GM12878 (cell line): ENCODE data around the gene SCYL1. TPM values are rescaled to one million over a fixed set of nuclear protein-coding genes. Genes with fewer than 3 reads are reported as not detected.

ENCODE experiments used
- ATAC-seq: fragments of 200-7000 bp; cut with Tn5 transposase; 3 replicates; pipeline ENCODE4 v1.9.1; 2020; ENCODE audit warnings: mild to moderate bottlenecking, moderate library complexity
- BruUV-seq: library from RNA; stranded (reverse); fragments of 400-500 nt; replicated peaks from 2 replicates; lab custom pipeline; 2021; lab: Mats Ljungman, UMichigan
- CTCF ChIA-PET: fragments of 300-600 bp; sonication (Branson Sonifier 250); formaldehyde crosslinking; extraction: SDS; loops from one replicate; lab custom pipeline; 2021; ENCODE audit warnings: inconsistent platforms; lab: Yijun Ruan, JAX
- POLR2A ChIA-PET: fragments of 350-600 bp; formaldehyde crosslinking; extraction: SDS; loops from one replicate; lab custom pipeline; 2021; ENCODE audit warnings: inconsistent platforms; lab: Charles Lee
- RAD21 ChIA-PET: fragments of 300-600 bp; sonication (Branson Sonifier 250); formaldehyde crosslinking; loops from one replicate; lab custom pipeline; 2023; ENCODE audit warnings: antibody characterized with exemption; ENCODE audit not compliant: unreplicated experiment; lab: Charles Lee
- SMC1A ChIA-PET: fragments of 300-600 bp; sonication (Branson Sonifier 250); formaldehyde crosslinking; loops from one replicate; lab custom pipeline; 2023; ENCODE audit not compliant: unreplicated experiment, uncharacterized antibody; lab: Charles Lee
- DNase-seq: peaks from one replicate; pipeline ENCODE4 v3.0.0-alpha.2; 2011; ENCODE audit warnings: low read depth, low spot score
- FAIRE-seq: peaks from 3 replicates; lab custom pipeline; 2011; peaks lifted over from hg19 to GRCh38; lab: Jason Lieb, UNC
- H2AFZ ChIP-seq: 2 replicates; pipeline ENCODE4 v1.6.0; 2011; ENCODE audit warnings: low read depth, low read length, control low read depth; ENCODE audit not compliant: control insufficient read depth
- H3K27ac ChIP-seq: 2 replicates; pipeline ENCODE4 v1.5.1; 2011; ENCODE audit warnings: control low read depth; ENCODE audit not compliant: control insufficient read depth, insufficient read depth
- H3K27me3 ChIP-seq, 2 experiments: replicated peaks in 1 of 2; 2 replicates each; pipeline versions ENCODE4 v1.6.0 to v1.6.1; 2011; ENCODE audit warnings: low read length in 1 of 2; ENCODE audit not compliant: control insufficient read depth in 2 of 2, insufficient read depth in 2 of 2
- H3K36me3 ChIP-seq, 2 experiments: 2 replicates each; pipeline ENCODE4 v1.5.1; 2011; ENCODE audit warnings: low read length in 1 of 2; ENCODE audit not compliant: control insufficient read depth in 2 of 2, insufficient read depth in 2 of 2
- H3K4me1 ChIP-seq: 2 replicates; pipeline ENCODE4 v1.6.1; 2011; ENCODE audit warnings: mild to moderate bottlenecking, low read length, moderate library complexity, mixed read lengths; ENCODE audit not compliant: control insufficient read depth, insufficient read depth
- H3K4me2 ChIP-seq: 2 replicates; pipeline ENCODE4 v1.6.0; 2011; ENCODE audit warnings: control low read depth; ENCODE audit not compliant: control insufficient read depth, insufficient read depth
- H3K4me3 ChIP-seq: fragments of 200-600 bp; sonication (generic); 2 replicates; pipeline ENCODE4 v1.5.1; 2016
- H3K79me2 ChIP-seq: 2 replicates; pipeline ENCODE4 v1.6.0; 2011; ENCODE audit warnings: low read length; ENCODE audit not compliant: control insufficient read depth, insufficient read depth
- H3K9ac ChIP-seq: 2 replicates; pipeline ENCODE4 v1.8.0; 2011; ENCODE audit warnings: low read length, control low read depth, mixed read lengths; ENCODE audit not compliant: control insufficient read depth, insufficient read depth
- H3K9me3 ChIP-seq: replicated peaks from 3 replicates; pipeline ENCODE4 v1.5.1; 2011; ENCODE audit warnings: mild to moderate bottlenecking, low read length; ENCODE audit not compliant: control insufficient read depth, insufficient read depth
- H4K20me1 ChIP-seq: 2 replicates; pipeline ENCODE4 v1.6.0; 2011; ENCODE audit not compliant: control insufficient read depth, insufficient read depth
- BCLAF1 ChIP-seq: fragments of 450-650 bp; IDR thresholded peaks from 2 replicates; pipeline ENCODE4 v1.6.1; 2017; ENCODE audit warnings: antibody characterized with exemption, mild to moderate bottlenecking, moderate library complexity
- CEBPB ChIP-seq, 2 experiments: fragments of 150-350 bp in 1 of 2; IDR thresholded peaks; 2 replicates each; pipeline ENCODE4 v1.6.1; 2012 to 2014; ENCODE audit warnings: low read depth in 2 of 2, low read length in 2 of 2, borderline replicate concordance in 1 of 2, inconsistent platforms in 1 of 2
- EGR1 ChIP-seq, 2 experiments: IDR thresholded peaks; 1 replicate in 1 of 2; 2 replicates in 1 of 2; pipeline ENCODE4 v1.6.1; 2011 to 2012; ENCODE audit warnings: low read depth in 2 of 2, low read length in 2 of 2, borderline replicate concordance in 1 of 2, mild to moderate bottlenecking in 1 of 2, moderate library complexity in 1 of 2
- ETV6 ChIP-seq, 2 experiments: fragments of 450-650 bp in 1 of 2; IDR thresholded peaks in 1 of 2; conservative IDR thresholded peaks in 1 of 2; 2 replicates each; pipeline ENCODE4 v1.6.1; 2014; ENCODE audit warnings: antibody characterized with exemption in 1 of 2, borderline replicate concordance in 1 of 2, low read depth in 1 of 2, mild to moderate bottlenecking in 1 of 2, moderate library complexity in 1 of 2
- EZH2 ChIP-seq: IDR thresholded peaks from 2 replicates; pipeline ENCODE4 v1.6.1; 2012; ENCODE audit warnings: low read depth, mild to moderate bottlenecking, control low read depth, inconsistent platforms, low read length, borderline replicate concordance; ENCODE audit not compliant: control insufficient read depth
- JUNB ChIP-seq: IDR thresholded peaks from 2 replicates; pipeline ENCODE4 v1.6.1; 2016; ENCODE audit warnings: antibody characterized with exemption, mild to moderate bottlenecking
- PAX5 ChIP-seq: IDR thresholded peaks from 2 replicates; pipeline ENCODE4 v1.6.1; 2011; ENCODE audit warnings: low read depth, low read length, borderline replicate concordance
- PBX3 ChIP-seq: IDR thresholded peaks from 2 replicates; pipeline ENCODE4 v1.6.1; 2011; ENCODE audit warnings: mild to moderate bottlenecking, low read depth, low read length, moderate library complexity; ENCODE audit not compliant: insufficient replicate concordance
- PKNOX1 ChIP-seq: fragments of 450-650 bp; IDR thresholded peaks from 2 replicates; pipeline ENCODE4 v1.6.1; 2016; ENCODE audit warnings: mild to moderate bottlenecking
- POLR2A ChIP-seq: IDR thresholded peaks from 2 replicates; pipeline ENCODE4 v1.6.1; 2011; ENCODE audit warnings: low read depth, mild to moderate bottlenecking, low read length
- SMARCA5 ChIP-seq: fragments of 450-650 bp; IDR thresholded peaks from 2 replicates; pipeline ENCODE4 v1.6.1; 2017; ENCODE audit warnings: mild to moderate bottlenecking
- USF1 ChIP-seq: IDR thresholded peaks from 2 replicates; pipeline ENCODE4 v1.6.1; 2011; ENCODE audit warnings: borderline replicate concordance, low read depth, mild to moderate bottlenecking, moderate library complexity, mixed read lengths, low read length; ENCODE audit not compliant: insufficient read depth; ENCODE audit errors: extremely low read length
- ZNF217 ChIP-seq: fragments of 450-650 bp; IDR thresholded peaks from 2 replicates; pipeline ENCODE4 v1.6.1; 2017; ENCODE audit warnings: antibody characterized with exemption, mild to moderate bottlenecking
- ZZZ3 ChIP-seq: IDR thresholded peaks from 2 replicates; pipeline ENCODE4 v1.6.1; 2011; ENCODE audit warnings: low read depth; ENCODE audit not compliant: control insufficient read depth, insufficient read length
- WGBS: methylation state at CpG from one replicate; pipeline ENCODE4 v1.1.6; 2016; ENCODE audit warnings: low lambda C conversion rate; ENCODE audit not compliant: insufficient replicate concordance, insufficient coverage; ENCODE audit errors: missing lambda C conversion rate; 5-methylcytosine and 5-hydroxymethylcytosine counted together
- in situ Hi-C: fragments of 300-500 bp; cut with MboI; formaldehyde crosslinking; loops from 9 replicates; pipeline ENCODE4 v1.14.3; 2018; ENCODE audit warnings: mixed read lengths
- intact Hi-C: fragments of 100-400 bp; cut with micrococcal nuclease; formaldehyde crosslinking; loops from one replicate; pipeline ENCODE4 v1.14.2; 2022; ENCODE audit not compliant: unreplicated experiment
- polyA plus RNA-seq, 11 experiments: library from polyadenylated mRNA; depleted of rRNA in 4 of 11; unstranded in 6 of 11; stranded (reverse) in 5 of 11; fragments of >200 nt; fragmentation: Nextera tagmentation in 4 of 11; fragmentation: Illumina TruSeq in 1 of 11; extraction: Ambion mirVana in 4 of 11; extraction: Trizol in 1 of 11; gene quantifications; 1 replicate in 1 of 11; 2 replicates in 10 of 11; pipeline versions ENCODE4 v1.2.1 to v1.2.3, GENCODE V29; 2011 to 2016; ENCODE audit warnings: inconsistent platforms in 2 of 11, missing spikeins in 2 of 11, low read depth in 1 of 11
- total RNA-seq, 4 experiments: library from RNA; depleted of rRNA in 3 of 4; stranded (reverse); fragments of >200 nt in 3 of 4; fragmentation: Illumina TruSeq in 1 of 4; extraction: Trizol in 1 of 4; gene quantifications; 2 replicates each; pipeline versions ENCODE4 v1.2.1 to v1.2.3, GENCODE V29; 2013 to 2021

SCYL1 gene
- total and polyA plus RNA-seq, 10 of the 15 experiments (the other 5 are each of a cell fraction or from before 2014, with no cell fraction given), result 0.80 to 82.7 (median 51.2) TPM

- WGBS, result 1% methylated on average over 7 of the region's 8 CpGs
- H3K27me3 ChIP-seq, result no peaks in the 10 kb centered on the region
- peaks cover 15% of the 10 kb centered on the region for H4K20me1 ChIP-seq
- peak overlapping the region; percentile 98 for H3K4me3 ChIP-seq
- CTCF ChIA-PET, result interaction anchor here (0.9 to 27.9 kb wide), 5 partner anchors 10 to 176 kb away, joined by 3 to 728 read pairs (median 93); partner anchors contain the start of genes MALAT1 and NEAT1
- H3K79me2 ChIP-seq, result peaks cover 70% of the 10 kb centered on the region
- no TSS peak for BruUV-seq
- POLR2A ChIA-PET, result interaction anchor here (0.5 to 10.3 kb wide), 12 partner anchors 12 to 99 kb away, joined by 3 to 192 read pairs (median 6); partner anchors contain the start of genes MALAT1, NEAT1 and ZNRD2
- H3K9ac ChIP-seq, result peak overlapping the region; percentile 100
- H2AFZ ChIP-seq, result no peak overlapping the region
- H3K27ac ChIP-seq, result peak overlapping the region; percentile 28; the same call in 1 of the 2 replicates
- peaks cover 10% of the 10 kb centered on the region; the same call in 1 of the 2 replicates for H3K4me1 ChIP-seq
- H3K36me3 ChIP-seq, result peaks cover 6 to 36% of the 10 kb centered on the region in 2 experiments
- H3K9me3 ChIP-seq, result no peaks in the 10 kb centered on the region
- intact Hi-C loops, result no loop called here
- DNase-seq (no peak), ATAC-seq (no peak), FAIRE-seq (no peak)
- RAD21 ChIA-PET, result interaction anchor here (1.2 to 11.3 kb wide), 6 partner anchors 27 to 124 kb away, joined by 3 to 179 read pairs (median 53); partner anchors contain the start of gene NEAT1
- H3K4me2 ChIP-seq, result peak overlapping the region; percentile 87
- in situ Hi-C loops, result loop anchor here (5.0 kb wide), 1 partner anchor 88 kb away; no protein-coding TSS in a partner anchor
- SMC1A ChIA-PET, result interaction anchor here (1.5 to 19.3 kb wide), 5 partner anchors 12 to 87 kb away, joined by 4 to 481 read pairs (median 131); partner anchors contain the start of gene MALAT1
- TF ChIP-seq PKNOX1 (no peak), ZNF217 (no peak), CEBPB (IDR thresholded peaks at IDR 0.05; ENCODE audit: borderline replicate concordance in 1 of 2, low read depth in 2 of 2, low read length in 2 of 2) (0 out of 4 replicates have a peak, but pooled peaks of 1 of the 2 experiments have one; percentile 20), JUNB (no peak), ZZZ3 (no peak), BCLAF1 (peak; percentile 58; the same call in 1 of the 2 replicates), SMARCA5 (no peak), PBX3 (no peak), PAX5 (no peak), EZH2 (no peak), POLR2A (peak; percentile 59), USF1 (no peak), EGR1 (IDR thresholded peaks at IDR 0.05; ENCODE audit: borderline replicate concordance in 1 of 2, low read depth in 2 of 2, low read length in 2 of 2) (no peak), ETV6 (conservative IDR thresholded peaks at IDR 0.05 in 1 of 2, IDR thresholded peaks at IDR 0.05 in 1 of 2; ENCODE audit: borderline replicate concordance in 1 of 2, low read depth in 1 of 2) (no peak)
These were observed 20.0 kb upstream of the SCYL1 start for GRCh38 chr11:65504674-65505465.
